HPDE6-E6E7 (cell line): ENCODE measurements around the gene POTEB.
"Not testable (repeated sequence)": the region's sequence is repeated elsewhere in the genome, so short reads cannot be mapped to it uniquely, and the experiment has no call there.

Source experiments
- DNase-seq: peaks from one replicate; pipeline ENCODE4 v3.0.0; 2011; ENCODE audit warnings: missing footprints; ENCODE audit errors: extremely low spot score

The POTEB gene

DNA sequence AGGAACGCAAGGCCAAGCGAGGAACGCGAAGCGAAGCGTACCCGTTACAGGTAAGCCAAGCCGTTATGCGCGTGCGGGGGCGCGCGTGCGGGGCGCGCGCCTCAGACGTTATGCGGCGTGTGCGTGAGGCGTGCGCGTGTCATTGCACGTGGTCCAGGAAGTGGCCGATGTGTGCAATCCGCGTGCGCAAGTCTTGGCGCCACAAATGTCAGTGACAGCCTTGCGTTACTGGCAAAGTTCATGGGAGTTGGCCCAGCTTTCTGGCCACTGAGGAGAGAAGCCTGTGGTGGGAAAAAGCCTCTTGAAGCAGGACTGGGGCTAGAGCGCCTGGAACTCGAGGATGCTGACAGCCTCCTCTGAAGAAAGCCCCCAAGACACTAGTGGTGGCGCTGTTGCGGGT lies at the start of gene POTEB:
TSS of gene POTEB (minus strand) at position 101 of the 400 bp plus-strand sequence. CDS start 489 bp downstream, outside the sequence.
- not testable (repeated sequence) for DNase-seq

DNA sequence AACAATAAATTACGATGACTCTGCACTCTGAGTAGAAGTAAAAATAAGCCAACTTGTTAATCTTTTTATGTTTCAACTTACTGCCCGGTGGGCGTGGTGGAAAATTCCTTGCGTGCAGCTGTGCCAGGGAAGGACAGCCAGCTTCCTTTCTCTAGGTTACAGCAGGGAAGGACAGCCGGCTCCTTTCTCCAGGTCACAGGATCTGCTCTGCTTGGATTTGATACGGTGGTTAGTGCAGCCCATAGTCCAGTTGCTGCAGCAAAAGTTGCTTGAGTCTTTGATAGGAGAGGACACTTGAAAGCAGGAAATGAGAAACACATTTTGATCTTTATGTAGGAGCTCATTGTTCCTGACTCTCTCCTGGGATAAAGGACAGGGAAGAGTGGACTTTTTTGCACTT lies 13.4 kb upstream of the POTEB start:
- not testable (repeated sequence) for DNase-seq

DNA sequence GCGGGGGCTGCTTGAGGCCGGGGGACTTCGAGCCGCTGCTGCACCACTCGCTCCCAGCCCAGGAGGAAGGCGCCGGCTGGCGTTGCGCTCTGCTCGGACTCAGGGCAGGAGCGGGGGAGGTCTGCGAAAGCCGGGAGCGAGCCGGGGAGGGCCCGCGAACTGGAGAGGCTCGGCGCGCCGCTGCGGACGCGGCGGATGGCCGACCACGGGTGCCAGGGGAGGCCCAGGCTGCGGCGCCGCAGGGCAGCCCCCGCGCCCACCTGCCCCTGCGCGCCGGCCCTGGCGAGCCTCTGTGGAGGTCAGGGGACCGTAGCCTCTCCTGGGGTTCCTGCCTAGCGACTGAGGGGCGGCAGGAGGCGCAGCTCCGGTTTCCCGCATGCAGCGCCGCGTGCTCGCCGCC lies 12.0 kb upstream of the POTEB start:
- DNase-seq: not testable (repeated sequence)

DNA sequence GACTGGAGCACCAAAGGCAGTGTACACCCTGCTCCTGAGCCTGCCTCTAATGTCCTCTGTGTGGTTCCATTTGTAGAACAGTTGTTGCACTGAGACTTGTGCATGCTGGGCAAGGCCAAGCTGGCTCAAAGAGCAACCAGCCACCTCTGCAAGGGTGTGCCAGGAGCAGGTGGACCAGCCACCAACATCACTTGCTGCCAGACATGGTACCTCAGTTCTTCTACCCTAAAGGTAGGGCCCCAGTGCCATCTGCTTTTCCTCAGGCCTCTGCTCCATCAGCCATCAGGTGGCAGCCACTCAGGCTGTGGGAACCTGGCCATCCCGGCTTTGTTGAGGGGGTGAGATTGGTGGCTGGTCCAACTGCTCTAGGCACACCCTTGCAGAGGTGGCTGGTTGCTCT lies 38.7 kb downstream of the POTEB start:
- DNase-seq: not testable (repeated sequence)
